Measurements from ENCODE around the gene ITPRIPL1. TPM values are rescaled to one million over a fixed set of nuclear protein-coding genes. Genes with fewer than 3 reads are reported as not detected.

Gene ITPRIPL1
- total RNA-seq, 4 donors from 2014 or later: 0.27 to 1.0 (median 0.89) TPM; not detected in 1

DNA sequence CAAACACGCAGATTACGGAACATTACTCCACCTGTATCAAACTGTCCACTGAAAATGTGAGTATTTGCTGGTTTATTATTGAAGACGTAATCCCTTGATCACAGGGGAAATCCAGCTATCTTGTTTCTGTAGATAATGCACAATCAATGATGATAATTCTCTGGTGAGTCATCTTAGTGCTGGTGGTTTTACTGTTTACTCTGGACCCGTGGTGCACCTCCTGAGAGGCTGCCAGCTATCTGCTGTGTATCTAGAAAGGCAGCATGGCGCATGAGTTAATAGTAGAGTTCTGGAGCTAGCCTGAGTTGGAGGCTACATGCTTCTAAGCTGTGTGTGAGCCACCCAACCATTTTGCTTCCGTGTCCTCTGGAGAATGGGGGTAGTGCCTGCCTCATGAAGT is 17.0 kb downstream of the ITPRIPL1 start:
- 81 to 96% methylated on average over 4 to 5 of the region's 6 CpGs for WGBS, 2 donors (ENCODE audit: low coverage in 1 of 2)
- Histone ChIP-seq H3K4me1 (no peaks in the 10 kb centered on the region), H3K27me3 (no peaks in the 10 kb centered on the region), H3K36me3 (no peaks in the 10 kb centered on the region), H3K4me3 (no peak overlapping the region), H3K9me3 (no peaks in the 10 kb centered on the region), H3K27ac (no peak overlapping the region)
- no peak for ATAC-seq
- TF ChIP-seq EP300 (IDR thresholded peaks at IDR 0.05) (no peak), POLR2A (IDR thresholded peaks at IDR 0.05) (no peak), CTCF (IDR thresholded peaks at IDR 0.05) (no peak), POLR2AphosphoS5 (IDR thresholded peaks at IDR 0.05) (no peak)

DNA sequence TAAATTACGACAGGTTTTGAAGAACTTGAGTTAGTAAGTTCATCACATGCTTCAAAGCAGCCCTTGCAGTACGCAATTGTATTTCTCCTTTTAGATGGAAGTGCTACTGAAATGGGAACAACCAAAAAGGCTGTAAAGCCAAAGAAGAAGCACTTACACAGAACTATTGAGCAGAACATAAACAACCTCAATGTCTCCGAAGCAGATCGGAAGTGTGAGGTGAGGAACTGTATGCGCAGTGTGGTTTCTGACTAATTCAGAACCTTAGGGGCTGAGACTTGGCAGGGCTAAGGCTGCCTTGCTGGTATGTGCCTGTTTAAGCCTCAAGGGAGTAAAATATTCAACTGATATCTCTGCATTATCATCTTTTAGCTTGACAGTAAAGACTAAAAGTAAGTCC is 18.9 kb downstream of the ITPRIPL1 start:
- Histone ChIP-seq H3K4me3 (no peak overlapping the region), H3K27me3 (no peaks in the 10 kb centered on the region), H3K36me3 (no peaks in the 10 kb centered on the region), H3K4me1 (no peaks in the 10 kb centered on the region), H3K27ac (no peak overlapping the region), H3K9me3 (no peaks in the 10 kb centered on the region)
- ATAC-seq: no peak
- TF ChIP-seq EP300 (IDR thresholded peaks at IDR 0.05) (no peak), POLR2AphosphoS5 (IDR thresholded peaks at IDR 0.05) (no peak), POLR2A (IDR thresholded peaks at IDR 0.05) (no peak), CTCF (IDR thresholded peaks at IDR 0.05) (no peak)
- WGBS, 2 donors (ENCODE audit: low coverage in 1 of 2): 86 to 96% methylated on average over 5 of the region's 5 CpGs

GRCh38 chr2:96345438-96345837 is 20.3 kb downstream of the ITPRIPL1 start:
- no peaks in the 10 kb centered on the region for H3K36me3 ChIP-seq
- ATAC-seq: no peak
- H3K4me1 ChIP-seq: no peaks in the 10 kb centered on the region
- 82 to 100% methylated on average over 2 to 3 of the region's 4 CpGs for WGBS, 2 donors (ENCODE audit: low coverage in 1 of 2)
- H3K27ac ChIP-seq: no peak overlapping the region
- H3K4me3 ChIP-seq: no peak overlapping the region
- no peaks in the 10 kb centered on the region for H3K9me3 ChIP-seq
- H3K27me3 ChIP-seq: no peaks in the 10 kb centered on the region
- no peak for TF ChIP-seq POLR2AphosphoS5 (IDR thresholded peaks at IDR 0.05)

DNA sequence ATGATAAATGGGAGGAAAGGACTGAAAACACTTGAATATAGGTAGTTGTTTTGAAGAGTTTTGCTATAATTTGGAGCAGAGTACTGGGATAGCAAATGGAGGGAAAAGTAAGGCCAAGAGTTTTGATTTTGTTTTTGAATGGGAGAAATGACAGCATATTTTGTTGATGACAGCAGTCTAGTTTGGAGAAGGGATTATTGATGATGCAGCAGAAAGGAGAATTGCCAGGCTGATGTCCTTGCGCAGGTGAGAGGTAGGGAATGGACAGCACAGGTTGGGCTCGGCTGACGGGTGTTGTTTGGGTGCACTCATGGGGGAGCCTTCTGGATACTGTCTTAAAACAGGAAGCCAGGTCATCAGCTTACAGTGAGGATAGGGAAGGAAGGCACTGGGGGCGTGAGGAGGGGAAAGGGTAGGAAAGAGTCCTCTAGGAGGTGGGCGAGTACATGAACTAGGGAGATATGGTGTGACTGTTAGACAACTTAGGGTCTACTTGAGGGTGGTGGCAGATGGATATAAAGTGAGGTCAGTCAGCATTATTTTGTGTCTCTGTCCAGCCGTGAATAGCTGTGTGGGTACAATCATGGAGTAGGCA is 20.8 kb downstream of the ITPRIPL1 start:
- no peak for ATAC-seq
- Histone ChIP-seq H3K36me3 (no peaks in the 10 kb centered on the region), H3K4me3 (no peak overlapping the region), H3K4me1 (no peaks in the 10 kb centered on the region), H3K9me3 (no peaks in the 10 kb centered on the region), H3K27me3 (no peaks in the 10 kb centered on the region), H3K27ac (no peak overlapping the region)
- 92 to 97% methylated on average over 5 to 6 of the region's 6 CpGs for WGBS, 2 donors (ENCODE audit: low coverage in 1 of 2)
- no peak for TF ChIP-seq POLR2A (IDR thresholded peaks at IDR 0.05)
- TF ChIP-seq EP300 (IDR thresholded peaks at IDR 0.05): no peak
- no peak for TF ChIP-seq CTCF (IDR thresholded peaks at IDR 0.05)
- no peak for TF ChIP-seq POLR2AphosphoS5 (IDR thresholded peaks at IDR 0.05)

DNA sequence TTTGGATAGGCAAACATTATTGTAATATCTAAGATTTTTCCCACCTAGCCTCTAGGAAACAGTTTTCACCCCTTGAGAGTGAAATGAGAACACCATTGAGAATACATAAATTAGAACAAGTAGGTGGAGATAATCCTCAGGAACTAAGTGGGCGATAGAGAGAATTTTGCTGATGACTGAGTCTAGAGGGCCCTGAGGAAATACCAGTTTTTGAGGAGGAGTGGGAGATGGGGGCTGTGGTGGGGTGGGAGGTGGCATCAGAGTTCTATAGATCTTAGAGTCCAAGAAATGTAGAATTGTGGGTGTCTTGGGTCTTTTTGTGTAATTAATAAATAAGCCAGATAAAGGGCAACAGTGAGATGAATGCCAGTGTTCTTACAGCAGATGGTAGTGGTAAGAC is 22.3 kb downstream of the ITPRIPL1 start:
- ATAC-seq: no peak
- H3K36me3 ChIP-seq: no peaks in the 10 kb centered on the region
- no peaks in the 10 kb centered on the region for H3K4me1 ChIP-seq
- no peaks in the 10 kb centered on the region for H3K9me3 ChIP-seq
- 75% methylated on average over 1 of the region's 1 CpG; no CpG with 5 or more reads in 1 of the 2 donors for WGBS, 2 donors (ENCODE audit: low coverage in 1 of 2)
- no peak for TF ChIP-seq CTCF (IDR thresholded peaks at IDR 0.05)
- TF ChIP-seq POLR2A (IDR thresholded peaks at IDR 0.05): no peak
- TF ChIP-seq POLR2AphosphoS5 (IDR thresholded peaks at IDR 0.05): no peak
- no peak for TF ChIP-seq EP300 (IDR thresholded peaks at IDR 0.05)
- no peak overlapping the region for H3K4me3 ChIP-seq
- no peak overlapping the region for H3K27ac ChIP-seq
- no peaks in the 10 kb centered on the region for H3K27me3 ChIP-seq

All from gastroesophageal sphincter (tissue), 4 donors.